BE2C (cell line): ENCODE measurements around the gene USP48.

Experiments used
- DNase-seq: peaks from one replicate; pipeline ENCODE4 v3.0.0-alpha.2; 2020
- H3K27me3 ChIP-seq: fragments of 250-450 bp; sonication (Bioruptor Pico); 2 replicates; pipeline ENCODE4 v1.5.1; 2020; ENCODE audit warnings: mild to moderate bottlenecking
- H3K36me3 ChIP-seq: fragments of 250-450 bp; sonication (Bioruptor Pico); 2 replicates; pipeline ENCODE4 v1.5.1; 2020; ENCODE audit warnings: mild to moderate bottlenecking
- H3K4me1 ChIP-seq: fragments of 250-450 bp; sonication (Bioruptor Pico); 2 replicates; pipeline ENCODE4 v1.5.1; 2020
- H3K4me3 ChIP-seq: 2 replicates; pipeline ENCODE4 v1.5.1; 2011; ENCODE audit warnings: low read depth, low read length
- H3K9me3 ChIP-seq: fragments of 250-450 bp; sonication (Bioruptor Pico); 2 replicates; pipeline ENCODE4 v1.5.1; 2020
- TF ChIP-seq, protein P1 (sequence below): IDR thresholded peaks from 2 replicates; pipeline ENCODE4 v1.5.1; 2012; ENCODE audit warnings: mild to moderate bottlenecking, low read depth, low read length

Gene USP48

DNA sequence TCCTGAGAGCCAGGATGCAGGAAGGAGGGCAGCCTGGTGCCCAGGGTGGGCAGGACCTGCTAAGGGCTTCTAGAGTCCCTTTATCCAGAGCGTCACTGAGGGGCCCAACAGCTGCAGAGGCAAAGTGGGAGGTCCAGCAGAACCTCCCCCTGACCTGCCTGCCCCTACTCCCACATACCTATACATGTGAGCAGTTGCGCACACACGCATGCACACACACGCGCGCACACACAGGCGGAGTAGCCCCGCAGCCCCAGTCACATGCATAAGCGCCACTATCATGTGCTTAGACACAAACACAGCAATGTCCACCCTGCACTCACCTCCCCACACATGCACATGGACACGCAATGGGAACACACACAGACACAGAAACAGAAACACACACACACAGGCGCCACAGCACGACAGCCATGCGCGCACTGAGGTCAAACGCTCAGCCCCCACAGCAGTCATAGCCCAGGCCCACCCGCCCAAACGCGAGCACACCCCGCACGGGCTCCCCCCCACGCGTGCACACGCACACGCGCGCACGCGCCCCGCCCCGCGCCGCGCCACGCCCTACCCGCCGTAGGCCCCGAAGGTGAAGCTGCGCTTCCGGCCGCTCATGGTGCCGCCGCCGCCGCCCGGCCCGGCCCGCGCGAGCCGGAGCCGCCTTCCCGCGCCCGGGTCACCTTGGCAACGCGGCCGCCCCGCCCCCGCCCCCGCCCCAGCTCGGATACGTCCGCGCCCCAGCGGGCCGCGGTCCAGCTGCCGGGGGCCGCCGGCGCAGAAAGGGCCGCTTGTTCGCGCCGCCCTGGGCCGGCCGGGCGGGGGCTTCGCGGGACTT, 131.5 kb downstream of the USP48 start:
- peak; percentile 45 for DNase-seq
- Histone ChIP-seq H3K9me3 (no peaks in the 10 kb centered on the region), H3K4me3 (peak overlapping the region; percentile 52), H3K4me1 (no peaks in the 10 kb centered on the region), H3K36me3 (no peaks in the 10 kb centered on the region), H3K27me3 (no peaks in the 10 kb centered on the region)
- TF ChIP-seq, protein P1, sequence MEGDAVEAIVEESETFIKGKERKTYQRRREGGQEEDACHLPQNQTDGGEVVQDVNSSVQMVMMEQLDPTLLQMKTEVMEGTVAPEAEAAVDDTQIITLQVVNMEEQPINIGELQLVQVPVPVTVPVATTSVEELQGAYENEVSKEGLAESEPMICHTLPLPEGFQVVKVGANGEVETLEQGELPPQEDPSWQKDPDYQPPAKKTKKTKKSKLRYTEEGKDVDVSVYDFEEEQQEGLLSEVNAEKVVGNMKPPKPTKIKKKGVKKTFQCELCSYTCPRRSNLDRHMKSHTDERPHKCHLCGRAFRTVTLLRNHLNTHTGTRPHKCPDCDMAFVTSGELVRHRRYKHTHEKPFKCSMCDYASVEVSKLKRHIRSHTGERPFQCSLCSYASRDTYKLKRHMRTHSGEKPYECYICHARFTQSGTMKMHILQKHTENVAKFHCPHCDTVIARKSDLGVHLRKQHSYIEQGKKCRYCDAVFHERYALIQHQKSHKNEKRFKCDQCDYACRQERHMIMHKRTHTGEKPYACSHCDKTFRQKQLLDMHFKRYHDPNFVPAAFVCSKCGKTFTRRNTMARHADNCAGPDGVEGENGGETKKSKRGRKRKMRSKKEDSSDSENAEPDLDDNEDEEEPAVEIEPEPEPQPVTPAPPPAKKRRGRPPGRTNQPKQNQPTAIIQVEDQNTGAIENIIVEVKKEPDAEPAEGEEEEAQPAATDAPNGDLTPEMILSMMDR = no peak

DNA sequence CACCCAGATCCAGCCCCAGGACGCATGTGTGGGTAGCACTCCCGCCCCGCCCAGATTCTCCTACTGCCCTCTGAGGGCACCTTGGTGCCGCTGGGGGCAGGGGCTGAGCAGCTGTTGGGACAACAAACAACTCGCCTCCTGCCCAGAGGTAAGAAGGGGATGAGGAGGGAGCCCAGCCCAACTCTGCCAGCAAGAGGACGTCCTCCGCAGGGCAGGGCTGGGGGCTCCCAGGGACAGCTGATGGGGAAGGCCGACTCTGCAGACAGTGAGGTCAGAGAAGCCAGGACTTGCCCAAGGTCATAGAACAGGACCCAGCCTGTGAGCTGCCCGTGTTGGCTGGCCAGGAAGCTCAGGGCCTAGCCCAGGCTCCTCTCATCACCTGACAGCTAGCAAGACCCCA, 132.5 kb downstream of the USP48 start:
- TF ChIP-seq, protein P1 = no peak
- H3K9me3 ChIP-seq = no peaks in the 10 kb centered on the region
- H3K36me3 ChIP-seq = no peaks in the 10 kb centered on the region
- no peaks in the 10 kb centered on the region for H3K27me3 ChIP-seq
- DNase-seq = no peak
- no peaks in the 10 kb centered on the region for H3K4me1 ChIP-seq
- H3K4me3 ChIP-seq = no peak overlapping the region

DNA sequence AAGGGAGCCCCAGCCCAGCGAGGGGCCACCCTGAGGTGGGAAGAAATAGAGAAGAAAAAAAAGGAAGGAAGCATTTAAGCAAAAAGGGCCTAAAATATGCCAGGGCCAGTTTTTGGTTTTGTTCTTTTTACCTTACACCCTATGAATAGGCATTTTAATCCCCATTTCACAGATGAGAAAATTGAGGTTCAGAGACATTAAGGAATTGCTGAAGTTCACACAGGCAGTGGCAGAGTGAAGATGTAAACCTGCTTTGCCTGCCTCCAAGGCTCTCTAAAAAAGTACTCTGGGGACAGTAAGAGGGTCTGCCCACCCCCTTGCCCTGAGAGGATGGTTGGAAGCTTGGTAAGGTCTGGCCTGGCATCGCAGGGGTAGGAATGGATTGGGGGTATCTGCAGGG, 133.6 kb downstream of the USP48 start:
- DNase-seq = no peak
- Histone ChIP-seq H3K36me3 (no peaks in the 10 kb centered on the region), H3K27me3 (no peaks in the 10 kb centered on the region), H3K9me3 (no peaks in the 10 kb centered on the region), H3K4me1 (no peaks in the 10 kb centered on the region), H3K4me3 (no peak overlapping the region)
- TF ChIP-seq, protein P1 = no peak

DNA sequence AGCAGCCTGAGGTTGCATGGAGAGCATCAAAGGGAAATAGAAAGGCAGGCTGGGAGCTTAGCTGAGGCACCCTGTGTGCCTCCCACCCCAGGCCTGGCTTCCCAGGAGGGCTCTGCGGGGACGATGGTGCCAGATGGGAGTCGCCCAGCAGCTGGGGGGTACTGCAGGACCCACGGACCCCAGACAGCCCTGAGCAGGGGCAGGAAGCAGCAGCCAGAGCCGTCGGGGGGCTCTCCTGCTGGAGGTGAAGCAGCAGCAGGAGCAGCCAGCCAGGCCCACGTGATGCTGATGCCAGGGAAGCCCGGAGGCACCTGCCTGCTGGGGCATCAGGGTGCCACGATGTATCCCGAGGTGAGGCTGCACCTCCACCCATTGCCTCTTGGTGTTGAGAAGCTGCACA, 134.2 kb downstream of the USP48 start:
- H3K27me3 ChIP-seq = no peaks in the 10 kb centered on the region
- no peak for DNase-seq
- no peak overlapping the region for H3K4me3 ChIP-seq
- TF ChIP-seq, protein P1 = no peak
- H3K9me3 ChIP-seq = no peaks in the 10 kb centered on the region
- H3K4me1 ChIP-seq = no peaks in the 10 kb centered on the region
- H3K36me3 ChIP-seq = no peaks in the 10 kb centered on the region

DNA sequence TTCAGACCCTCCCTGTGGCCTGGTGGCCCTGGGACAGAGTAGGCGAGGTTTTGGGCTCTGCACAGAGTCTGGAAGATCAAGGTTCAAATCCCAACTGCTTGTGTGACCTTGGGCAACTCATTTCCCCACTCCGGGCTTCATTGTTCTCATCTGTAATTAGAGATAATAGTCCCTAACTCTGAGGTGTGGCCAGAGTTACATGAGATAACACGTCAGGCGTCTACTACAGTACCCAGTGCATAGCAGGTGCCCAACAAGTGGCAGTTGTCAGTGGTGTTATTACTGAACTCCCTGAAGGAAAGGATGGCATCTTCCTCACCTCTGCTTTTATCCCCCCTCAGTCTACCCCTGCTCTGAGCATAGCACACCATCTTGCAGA, 134.6 kb downstream of the USP48 start:
- Histone ChIP-seq H3K4me3 (no peak overlapping the region), H3K9me3 (no peaks in the 10 kb centered on the region), H3K4me1 (no peaks in the 10 kb centered on the region), H3K36me3 (no peaks in the 10 kb centered on the region), H3K27me3 (no peaks in the 10 kb centered on the region)
- DNase-seq = no peak
- TF ChIP-seq, protein P1 = no peak
